NCI-H82 treated with DMSO at 0.1 percent for 48 hours (cell line): ENCODE measurements around the gene HECW1.
"Not testable (repeated sequence)": the region's sequence is repeated elsewhere in the genome, so short reads cannot be mapped to it uniquely, and the experiment has no call there.

ENCODE experiments used
- DNase-seq: peaks from one replicate; lab custom pipeline; 2025; ENCODE audit not compliant: unreplicated experiment; lab: John Stamatoyannopoulos, UW

HECW1 gene

DNA sequence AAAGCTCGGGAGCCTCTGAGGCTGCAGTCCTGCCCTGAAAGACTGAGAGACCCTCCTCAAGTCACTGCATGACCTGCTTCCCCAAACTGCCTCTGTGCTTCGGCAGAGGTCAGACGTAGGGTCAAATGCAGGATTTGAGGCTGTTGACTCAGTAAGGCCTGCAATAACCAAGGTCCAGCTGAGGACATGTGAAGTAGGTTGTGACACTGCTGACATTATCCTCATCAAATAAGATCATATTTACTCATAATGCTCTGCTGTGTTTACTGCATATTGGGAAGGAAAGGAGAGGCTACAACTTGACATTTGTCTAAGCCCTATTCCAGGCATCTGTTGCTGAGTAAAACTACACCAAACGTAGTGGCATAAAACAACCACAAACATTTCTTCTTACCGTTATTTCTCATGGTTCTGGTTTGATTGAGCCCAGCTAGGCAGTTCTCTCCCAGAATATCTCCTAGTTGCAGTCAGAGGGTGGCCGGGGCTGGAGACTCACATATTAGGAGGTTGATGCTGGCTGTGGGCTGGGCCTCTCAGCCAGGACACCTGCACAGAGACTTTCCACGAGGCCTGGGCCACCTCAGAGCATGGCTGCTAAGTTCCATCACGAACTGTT, 348.4 kb downstream of the HECW1 start:
- no peak for DNase-seq

- no peak for DNase-seq
Measured at GRCh38 chr7:43461349-43462024, 349.0 kb downstream of the HECW1 start.

DNA sequence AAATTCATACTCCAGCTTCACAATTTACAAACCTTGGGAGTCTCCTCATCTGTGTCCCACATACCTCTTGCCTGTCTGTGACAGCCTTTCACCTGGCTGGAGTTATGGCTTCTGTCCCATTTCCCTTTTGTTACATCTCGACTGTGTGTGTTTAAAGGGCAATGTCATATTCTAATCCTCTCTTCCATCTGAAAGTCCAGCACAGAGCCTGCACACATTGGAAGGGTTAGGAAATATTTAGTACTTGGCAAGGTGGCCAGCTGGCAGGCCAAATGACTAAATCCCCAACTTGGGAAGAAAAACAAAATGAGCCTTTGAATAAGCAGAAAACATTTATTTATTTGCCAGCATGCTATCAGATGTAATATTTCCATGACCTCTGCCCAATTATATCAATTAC, 350.4 kb downstream of the HECW1 start:
- DNase-seq: no peak

GRCh38 chr7:43463401-43463980, 351.0 kb downstream of the HECW1 start:
- no peak for DNase-seq

DNA sequence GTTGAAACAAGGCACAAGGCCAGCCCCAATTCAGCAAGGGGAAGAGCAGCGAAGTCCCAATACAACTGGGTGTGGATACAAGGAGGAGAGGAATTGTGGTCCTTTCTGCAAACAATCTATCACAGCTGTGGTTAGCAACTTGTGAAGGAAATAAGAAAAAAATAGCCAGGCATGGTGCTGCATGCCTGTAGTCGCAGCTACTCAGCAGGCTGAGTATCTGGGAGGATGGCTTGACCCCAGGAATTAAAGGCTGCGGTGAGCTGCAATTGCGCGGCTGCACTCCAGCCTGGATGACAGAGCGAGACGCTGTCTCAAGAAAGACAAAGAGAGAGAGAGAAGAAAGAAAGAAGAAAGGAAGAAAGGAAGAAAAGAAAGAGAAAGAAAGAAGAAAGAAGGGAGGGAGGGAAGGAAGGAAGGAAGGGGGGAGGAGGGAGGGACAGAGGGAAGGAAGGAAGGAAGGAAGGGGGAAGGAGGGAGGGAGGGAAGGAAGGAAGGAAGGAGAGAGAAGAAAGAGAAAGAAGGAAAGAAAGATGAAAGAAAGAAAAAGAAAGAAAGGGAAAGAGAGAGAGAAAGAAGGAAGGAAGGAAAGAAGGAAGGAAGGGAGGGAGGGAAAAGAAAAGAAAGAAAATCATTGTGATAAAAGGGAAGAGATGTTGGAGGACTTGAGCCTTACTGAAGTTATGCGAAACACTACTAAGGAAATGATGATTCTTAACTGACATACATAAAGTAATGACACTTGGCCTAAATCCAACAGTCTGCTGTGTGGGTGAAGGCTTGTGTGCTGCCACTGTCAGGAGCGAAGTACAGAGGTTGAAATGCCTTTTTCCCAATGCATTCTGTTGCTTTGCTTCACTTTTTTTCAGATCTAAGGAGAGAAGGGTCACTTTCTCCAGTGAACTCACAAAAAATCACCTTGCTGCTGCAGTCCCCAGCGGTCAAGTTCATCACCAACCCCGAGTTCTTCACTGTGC, 353.4 kb downstream of the HECW1 start:
- DNase-seq: no peak

- DNase-seq: no peak
Measured at GRCh38 chr7:43467406-43467805, 355.0 kb downstream of the HECW1 start.

GRCh38 chr7:43467846-43468245, 355.4 kb downstream of the HECW1 start:
- no peak for DNase-seq

DNA sequence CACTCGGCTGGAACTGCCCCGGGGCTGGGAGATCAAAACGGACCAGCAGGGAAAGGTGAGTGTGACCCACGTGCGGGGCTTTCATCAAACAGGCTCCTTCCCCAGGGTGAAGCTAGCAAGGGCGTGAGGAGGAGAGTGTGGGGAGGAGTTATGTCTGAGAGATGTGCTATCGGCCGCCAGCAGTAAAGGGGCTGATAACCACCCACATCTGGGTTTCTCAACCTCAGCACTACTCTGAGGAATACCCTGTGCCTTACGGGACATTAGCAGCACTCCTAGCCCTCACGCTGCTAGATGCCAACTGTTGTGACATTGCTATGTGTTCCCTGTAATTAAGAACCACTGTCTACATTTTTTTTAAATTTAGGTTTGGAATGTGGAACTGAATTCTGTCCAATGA, 356.6 kb downstream of the HECW1 start:
- DNase-seq: no peak

DNA sequence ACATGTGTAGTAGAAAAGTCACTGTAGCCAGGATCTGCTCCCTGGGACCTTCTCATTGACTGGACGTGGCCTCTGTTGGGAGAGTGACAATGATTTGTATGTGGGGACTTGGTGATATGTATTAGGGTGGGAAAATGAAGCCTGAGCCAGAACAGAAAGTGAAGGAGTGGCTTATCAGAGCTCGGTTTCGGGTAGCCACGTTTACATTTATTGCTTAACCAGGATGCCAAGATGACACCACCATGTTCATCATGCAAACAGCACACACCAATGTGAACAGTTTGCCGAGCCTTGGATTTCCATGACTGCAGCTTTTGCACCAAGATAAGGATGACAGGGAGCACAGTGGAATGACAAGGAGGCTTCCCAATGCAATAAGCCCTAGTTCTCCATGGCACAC, 357.7 kb downstream of the HECW1 start:
- DNase-seq: no peak

DNA sequence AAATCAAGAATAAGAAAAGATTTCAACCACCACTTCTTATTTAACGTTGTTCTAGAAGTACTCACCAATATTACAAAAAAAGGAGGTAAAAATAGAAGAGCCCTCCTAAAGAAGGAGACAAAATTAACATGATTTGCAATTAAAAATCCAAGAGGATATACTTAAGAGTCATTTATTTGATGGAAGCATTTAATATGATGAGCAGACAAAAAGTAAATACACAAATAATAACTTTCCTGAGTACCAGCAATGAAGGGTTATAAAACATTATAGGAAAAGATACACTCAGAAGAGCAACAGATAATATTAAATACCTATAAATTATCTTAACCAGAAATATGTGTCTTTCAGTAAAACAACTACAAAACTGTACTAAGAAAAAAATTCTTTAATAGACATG, 363.5 kb downstream of the HECW1 start:
- no peak for DNase-seq

GRCh38 chr7:43476896-43477295, 364.4 kb downstream of the HECW1 start:
- DNase-seq: no peak

GRCh38 chr7:43479042-43479441, 366.6 kb downstream of the HECW1 start:
- DNase-seq: no peak

GRCh38 chr7:43479543-43479942, 367.1 kb downstream of the HECW1 start:
- DNase-seq: no peak

DNA sequence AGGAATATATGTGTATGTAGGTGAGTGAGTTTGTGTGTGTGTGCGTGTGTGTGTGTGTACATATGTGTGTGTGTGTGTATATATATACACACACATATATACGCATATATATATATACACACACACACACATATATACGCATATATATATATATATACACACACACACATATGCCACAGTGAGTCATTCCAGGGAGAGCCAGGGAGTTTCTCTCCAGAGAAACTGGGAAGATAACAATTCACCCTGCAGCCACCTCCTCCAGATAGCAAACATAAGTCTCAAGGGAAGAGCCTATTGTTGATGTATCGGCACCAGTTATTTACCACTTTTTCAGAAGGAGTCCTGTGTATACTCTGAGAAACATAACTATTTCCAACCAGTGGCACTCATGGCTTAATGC, 368.1 kb downstream of the HECW1 start:
- DNase-seq: no peak

DNA sequence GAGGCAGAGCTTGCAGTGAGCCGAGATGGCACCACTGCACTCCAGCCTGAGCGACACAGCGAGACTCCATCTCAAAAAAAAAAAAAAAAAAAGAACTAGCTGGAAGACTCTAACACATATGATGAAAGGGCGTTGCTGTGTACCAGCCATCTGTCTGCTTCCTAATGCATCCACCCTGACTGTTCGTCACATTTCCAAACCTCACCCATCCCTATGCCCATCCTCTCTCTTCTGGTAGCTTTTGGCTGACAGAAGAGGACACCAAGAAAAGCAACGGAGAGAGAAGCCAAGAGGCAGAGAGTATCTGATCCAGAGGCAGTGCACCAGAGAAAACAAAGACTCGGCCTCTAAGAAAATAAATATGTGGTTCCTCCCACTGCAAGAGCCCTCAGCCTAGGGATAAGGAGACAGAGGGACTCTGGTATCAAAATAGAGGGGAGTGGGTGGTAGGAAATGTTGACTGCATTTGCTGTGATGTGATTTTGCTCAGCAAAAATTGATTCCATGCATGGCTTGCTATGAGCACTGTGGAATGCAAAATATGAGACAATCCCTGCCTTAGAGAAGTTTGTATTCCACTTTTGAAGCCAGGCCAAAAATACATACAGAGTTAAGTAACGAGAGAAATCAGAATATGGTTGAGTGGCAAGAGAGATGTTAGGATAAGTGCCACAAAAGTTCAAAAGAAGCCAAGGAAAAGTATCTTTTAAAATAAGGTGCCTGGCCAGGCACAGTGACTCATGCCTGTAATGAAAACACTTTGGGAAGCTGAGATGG, 369.6 kb downstream of the HECW1 start:
- no peak for DNase-seq

DNA sequence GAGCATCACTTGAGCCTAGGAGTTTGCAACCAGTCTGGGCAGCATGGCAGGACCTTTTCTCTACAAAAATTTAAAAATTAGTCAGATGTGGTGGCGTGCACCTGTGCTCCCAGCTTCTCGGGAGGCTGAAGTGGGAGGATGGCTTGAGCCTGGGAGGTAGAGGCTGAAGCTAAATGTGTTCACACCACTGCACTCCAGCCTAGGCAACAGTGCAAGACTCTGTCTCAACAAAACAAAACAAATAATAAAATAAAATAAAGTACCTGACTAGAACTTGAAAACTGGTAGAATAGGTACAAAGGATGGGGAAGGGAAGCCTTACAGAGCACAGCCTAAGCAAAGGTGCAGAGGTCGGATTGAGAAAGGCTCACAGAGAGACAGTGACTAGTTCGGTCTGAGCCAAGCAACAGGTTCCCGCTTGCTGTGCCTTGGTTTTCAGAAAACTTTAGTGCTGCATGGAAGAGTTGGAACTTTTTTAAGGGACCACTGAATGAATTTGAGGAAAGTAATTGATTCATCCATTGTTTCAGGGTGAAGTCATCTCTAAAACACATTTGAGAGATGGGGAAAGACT, 370.3 kb downstream of the HECW1 start:
- DNase-seq: no peak

DNA sequence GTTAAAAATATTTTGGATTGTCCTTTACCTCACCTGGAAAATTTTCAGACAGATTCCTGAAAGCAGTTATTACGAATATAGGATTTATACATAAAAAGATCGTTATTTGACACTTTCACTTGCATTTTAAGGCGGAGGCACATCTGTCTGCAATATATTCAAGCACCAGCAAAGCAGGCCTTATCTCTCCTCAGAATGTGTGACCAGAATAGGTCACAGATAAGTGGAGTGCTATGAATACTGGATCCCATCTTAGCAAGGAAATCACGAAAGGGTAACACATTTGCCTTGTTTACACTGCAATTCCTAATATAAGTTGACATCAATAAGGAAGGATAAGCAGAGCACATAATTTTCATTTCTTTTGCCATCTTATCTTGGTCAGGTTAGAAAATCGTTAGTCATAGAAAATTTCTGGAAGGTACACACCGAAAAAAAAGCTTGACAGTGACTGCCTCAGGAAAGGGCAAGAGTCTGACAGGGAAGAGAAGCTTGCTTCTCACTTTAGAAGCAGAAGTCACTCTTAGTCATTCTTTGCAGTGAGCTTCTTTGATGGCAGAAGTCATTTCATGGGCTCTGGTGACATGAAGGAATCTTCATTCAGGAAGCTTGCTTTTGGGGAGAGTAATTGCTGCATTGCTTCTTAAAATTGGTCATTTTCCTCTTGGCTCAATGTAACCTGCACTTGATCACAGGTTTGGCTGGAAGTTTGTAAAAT, 372.4 kb downstream of the HECW1 start:
- DNase-seq: no peak

DNA sequence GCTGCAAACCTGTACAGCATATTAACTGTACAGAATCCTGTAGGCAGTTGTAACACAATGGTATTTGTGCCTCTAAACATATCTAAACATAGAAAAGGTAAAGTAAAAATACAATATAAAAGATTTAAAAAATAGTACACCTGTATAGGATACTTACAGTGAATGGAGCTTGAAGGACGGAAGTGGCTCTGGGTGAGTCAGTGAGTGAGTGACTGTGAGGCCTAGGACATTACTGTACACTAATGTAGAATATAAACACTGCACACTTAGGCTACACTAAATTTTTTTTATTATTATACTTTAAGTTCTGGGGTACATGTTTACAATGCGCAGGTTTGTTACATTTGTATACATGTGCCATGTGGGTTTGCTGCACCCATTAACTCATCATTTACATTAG, 373.1 kb downstream of the HECW1 start:
- no peak for DNase-seq

DNA sequence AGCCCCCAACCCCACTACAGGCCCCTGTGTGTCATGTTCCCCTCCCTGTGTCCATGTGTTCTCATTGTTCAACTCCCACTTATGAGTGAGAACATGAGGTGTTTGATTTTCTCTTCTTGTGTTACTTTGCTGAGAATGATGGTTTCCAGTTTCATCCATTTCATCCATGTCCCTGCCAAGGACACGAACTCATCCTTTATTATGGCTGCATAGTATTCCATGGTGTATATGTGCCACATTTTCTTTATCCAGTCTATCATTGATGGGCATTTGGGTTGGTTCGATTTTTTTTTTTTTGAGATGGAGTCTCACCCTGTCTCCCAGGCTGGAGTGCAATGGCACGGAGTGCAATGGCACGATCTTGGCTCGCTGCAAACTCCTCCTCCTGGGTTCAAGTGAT, 373.6 kb downstream of the HECW1 start:
- DNase-seq: not testable (repeated sequence)

DNA sequence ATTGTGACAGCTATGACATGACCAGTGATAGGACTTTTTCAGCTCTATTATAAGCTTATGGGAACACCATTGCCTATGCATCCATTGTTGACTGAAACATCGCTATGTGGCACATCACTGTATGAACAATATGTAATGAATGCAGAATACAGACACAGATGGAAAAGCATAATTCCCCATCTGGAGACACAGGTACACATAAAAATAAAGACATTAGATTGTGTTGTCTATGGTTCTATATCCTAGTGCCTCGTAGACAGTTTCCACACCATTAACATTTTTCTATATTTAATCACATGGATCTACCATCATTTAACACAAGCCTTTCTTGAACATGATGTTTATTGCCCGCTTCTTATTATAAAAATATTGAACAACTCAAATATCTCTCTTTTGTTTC, 374.2 kb downstream of the HECW1 start:
- no peak for DNase-seq
